Liver (tissue), 3 donors: ENCODE measurements around the gene ERN1.

ENCODE experiments used
- CTCF ChIP-seq: fragments of 150-350 bp; IDR thresholded peaks from 2 replicates; pipeline ENCODE4 v1.5.1; 2017; ENCODE audit warnings: improper control_type of control experiment, low read depth, low read length; ENCODE audit not compliant: missing input control
- GABPA ChIP-seq, 2 donors: IDR thresholded peaks in 1 of 2; conservative IDR thresholded peaks in 1 of 2; 2 replicates each; pipeline ENCODE4 v1.6.1; 2016; ENCODE audit warnings: antibody characterized with exemption in 2 of 2, mild to moderate bottlenecking in 1 of 2, moderate library complexity in 1 of 2
- HNF4A ChIP-seq, 2 donors: conservative IDR thresholded peaks; 2 replicates each; pipeline ENCODE4 v1.6.1; 2016; ENCODE audit warnings: antibody characterized with exemption in 2 of 2, mild to moderate bottlenecking in 2 of 2
- JUND ChIP-seq, 2 donors: IDR thresholded peaks; 2 replicates each; pipeline ENCODE4 v1.6.1; 2016; ENCODE audit warnings: antibody characterized with exemption in 2 of 2
- MAX ChIP-seq: IDR thresholded peaks from 2 replicates; pipeline ENCODE4 v1.6.1; 2016; ENCODE audit warnings: antibody characterized with exemption
- RAD21 ChIP-seq, 2 donors: IDR thresholded peaks; 2 replicates each; pipeline ENCODE4 v1.6.1; 2016; ENCODE audit warnings: antibody characterized with exemption in 2 of 2, mild to moderate bottlenecking in 2 of 2
- RXRA ChIP-seq, 2 donors: IDR thresholded peaks; 2 replicates each; pipeline ENCODE4 v1.6.1; 2017 to 2018; ENCODE audit warnings: antibody characterized with exemption in 2 of 2, mild to moderate bottlenecking in 1 of 2
- SP1 ChIP-seq: IDR thresholded peaks from 2 replicates; pipeline ENCODE4 v1.6.1; 2018; ENCODE audit warnings: antibody characterized with exemption, mild to moderate bottlenecking
- TAF1 ChIP-seq: conservative IDR thresholded peaks from 2 replicates; pipeline ENCODE4 v1.6.1; 2016; ENCODE audit warnings: antibody characterized with exemption, mild to moderate bottlenecking
- YY1 ChIP-seq: IDR thresholded peaks from 2 replicates; pipeline ENCODE4 v1.6.1; 2016; ENCODE audit warnings: antibody characterized with exemption, mild to moderate bottlenecking
- TF ChIP-seq, protein P1 (sequence below): IDR thresholded peaks from 2 replicates; pipeline ENCODE4 v1.6.1; 2016; ENCODE audit warnings: antibody characterized with exemption, mild to moderate bottlenecking
- TF ChIP-seq, protein P2 (sequence below): IDR thresholded peaks from 2 replicates; pipeline ENCODE4 v1.6.1; 2016; ENCODE audit warnings: antibody characterized with exemption
- TF ChIP-seq, protein P3 (sequence below): IDR thresholded peaks from 2 replicates; pipeline ENCODE4 v1.6.1; 2016; ENCODE audit warnings: antibody characterized with exemption
- donor health status: healthy.
- donor health status: healthy.

DNA sequence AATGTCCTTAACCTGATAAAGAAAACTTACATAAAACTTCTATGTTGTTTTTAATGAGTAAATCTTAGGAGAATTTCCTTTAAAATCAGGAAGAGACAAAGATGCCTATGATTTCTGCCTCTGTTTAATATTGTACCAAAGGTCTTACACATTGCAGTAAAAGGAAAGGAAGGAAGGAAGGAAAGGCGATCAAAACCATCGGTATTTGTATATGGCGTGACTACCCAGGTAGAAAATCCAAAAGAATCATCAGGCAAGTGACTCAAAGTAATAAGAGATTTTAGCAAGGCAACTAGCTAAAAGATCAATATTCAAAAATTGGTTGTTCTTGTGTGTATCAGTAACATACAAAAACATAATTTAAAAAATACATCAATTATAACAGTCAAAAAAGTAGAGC, 113.0 kb downstream of the ERN1 start:
- TF ChIP-seq CTCF (no peak), JUND (IDR thresholded peaks at IDR 0.05) (no peak), RAD21 (IDR thresholded peaks at IDR 0.05) (no peak), TAF1 (no peak), MAX (no peak), YY1 (no peak), GABPA (IDR thresholded peaks at IDR 0.05 in 1 of 2, conservative IDR thresholded peaks at IDR 0.05 in 1 of 2) (no peak), RXRA (IDR thresholded peaks at IDR 0.05) (no peak), HNF4A (conservative IDR thresholded peaks at IDR 0.05) (no peak), SP1 (no peak)
- TF ChIP-seq, protein P1, sequence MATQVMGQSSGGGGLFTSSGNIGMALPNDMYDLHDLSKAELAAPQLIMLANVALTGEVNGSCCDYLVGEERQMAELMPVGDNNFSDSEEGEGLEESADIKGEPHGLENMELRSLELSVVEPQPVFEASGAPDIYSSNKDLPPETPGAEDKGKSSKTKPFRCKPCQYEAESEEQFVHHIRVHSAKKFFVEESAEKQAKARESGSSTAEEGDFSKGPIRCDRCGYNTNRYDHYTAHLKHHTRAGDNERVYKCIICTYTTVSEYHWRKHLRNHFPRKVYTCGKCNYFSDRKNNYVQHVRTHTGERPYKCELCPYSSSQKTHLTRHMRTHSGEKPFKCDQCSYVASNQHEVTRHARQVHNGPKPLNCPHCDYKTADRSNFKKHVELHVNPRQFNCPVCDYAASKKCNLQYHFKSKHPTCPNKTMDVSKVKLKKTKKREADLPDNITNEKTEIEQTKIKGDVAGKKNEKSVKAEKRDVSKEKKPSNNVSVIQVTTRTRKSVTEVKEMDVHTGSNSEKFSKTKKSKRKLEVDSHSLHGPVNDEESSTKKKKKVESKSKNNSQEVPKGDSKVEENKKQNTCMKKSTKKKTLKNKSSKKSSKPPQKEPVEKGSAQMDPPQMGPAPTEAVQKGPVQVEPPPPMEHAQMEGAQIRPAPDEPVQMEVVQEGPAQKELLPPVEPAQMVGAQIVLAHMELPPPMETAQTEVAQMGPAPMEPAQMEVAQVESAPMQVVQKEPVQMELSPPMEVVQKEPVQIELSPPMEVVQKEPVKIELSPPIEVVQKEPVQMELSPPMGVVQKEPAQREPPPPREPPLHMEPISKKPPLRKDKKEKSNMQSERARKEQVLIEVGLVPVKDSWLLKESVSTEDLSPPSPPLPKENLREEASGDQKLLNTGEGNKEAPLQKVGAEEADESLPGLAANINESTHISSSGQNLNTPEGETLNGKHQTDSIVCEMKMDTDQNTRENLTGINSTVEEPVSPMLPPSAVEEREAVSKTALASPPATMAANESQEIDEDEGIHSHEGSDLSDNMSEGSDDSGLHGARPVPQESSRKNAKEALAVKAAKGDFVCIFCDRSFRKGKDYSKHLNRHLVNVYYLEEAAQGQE, result no peak
- TF ChIP-seq, protein P2, sequence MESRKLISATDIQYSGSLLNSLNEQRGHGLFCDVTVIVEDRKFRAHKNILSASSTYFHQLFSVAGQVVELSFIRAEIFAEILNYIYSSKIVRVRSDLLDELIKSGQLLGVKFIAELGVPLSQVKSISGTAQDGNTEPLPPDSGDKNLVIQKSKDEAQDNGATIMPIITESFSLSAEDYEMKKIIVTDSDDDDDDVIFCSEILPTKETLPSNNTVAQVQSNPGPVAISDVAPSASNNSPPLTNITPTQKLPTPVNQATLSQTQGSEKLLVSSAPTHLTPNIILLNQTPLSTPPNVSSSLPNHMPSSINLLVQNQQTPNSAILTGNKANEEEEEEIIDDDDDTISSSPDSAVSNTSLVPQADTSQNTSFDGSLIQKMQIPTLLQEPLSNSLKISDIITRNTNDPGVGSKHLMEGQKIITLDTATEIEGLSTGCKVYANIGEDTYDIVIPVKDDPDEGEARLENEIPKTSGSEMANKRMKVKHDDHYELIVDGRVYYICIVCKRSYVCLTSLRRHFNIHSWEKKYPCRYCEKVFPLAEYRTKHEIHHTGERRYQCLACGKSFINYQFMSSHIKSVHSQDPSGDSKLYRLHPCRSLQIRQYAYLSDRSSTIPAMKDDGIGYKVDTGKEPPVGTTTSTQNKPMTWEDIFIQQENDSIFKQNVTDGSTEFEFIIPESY, result no peak
- TF ChIP-seq, protein P3, sequence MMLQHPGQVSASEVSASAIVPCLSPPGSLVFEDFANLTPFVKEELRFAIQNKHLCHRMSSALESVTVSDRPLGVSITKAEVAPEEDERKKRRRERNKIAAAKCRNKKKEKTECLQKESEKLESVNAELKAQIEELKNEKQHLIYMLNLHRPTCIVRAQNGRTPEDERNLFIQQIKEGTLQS, result no peak
